Smooth muscle cell (in vitro differentiated cells): ENCODE measurements around the gene CYB5RL. TPM values are rescaled to one million over a fixed set of nuclear protein-coding genes. Genes with fewer than 3 reads are reported as not detected.

Experiments used
- DNase-seq: peaks from one replicate; lab custom pipeline; 2025; ENCODE audit not compliant: unreplicated experiment; lab: John Stamatoyannopoulos, UW
- H2AFZ ChIP-seq: fragments of 200-600 bp; sonication (generic); 2 replicates; pipeline ENCODE4 v1.6.0; 2016; ENCODE audit warnings: antibody characterized with exemption, low read depth, mild to moderate bottlenecking
- H3F3A ChIP-seq: fragments of 200-600 bp; sonication (generic); 2 replicates; pipeline ENCODE4 v1.6.0; 2017; ENCODE audit warnings: antibody characterized with exemption, low read depth
- H3K27ac ChIP-seq: fragments of 200-600 bp; sonication (generic); 2 replicates; pipeline ENCODE4 v1.5.1; 2016; ENCODE audit warnings: low read depth, mild to moderate bottlenecking
- H3K27me3 ChIP-seq: fragments of 200-600 bp; sonication (generic); 2 replicates; pipeline ENCODE4 v1.6.1; 2016; ENCODE audit warnings: low read depth, mild to moderate bottlenecking
- H3K36me3 ChIP-seq: fragments of 200-600 bp; sonication (generic); 2 replicates; pipeline ENCODE4 v1.5.1; 2016; ENCODE audit warnings: low read depth
- H3K4me1 ChIP-seq: fragments of 200-600 bp; sonication (generic); 2 replicates; pipeline ENCODE4 v1.5.1; 2016; ENCODE audit warnings: low read depth
- H3K4me2 ChIP-seq: fragments of 200-600 bp; sonication (generic); 2 replicates; pipeline ENCODE4 v1.6.0; 2016; ENCODE audit warnings: mild to moderate bottlenecking
- H3K4me3 ChIP-seq: fragments of 200-600 bp; sonication (generic); 2 replicates; pipeline ENCODE4 v1.5.1; 2016; ENCODE audit warnings: mild to moderate bottlenecking
- H3K79me2 ChIP-seq: fragments of 200-600 bp; sonication (generic); 2 replicates; pipeline ENCODE4 v1.6.0; 2016; ENCODE audit warnings: low read depth, mild to moderate bottlenecking
- H3K9ac ChIP-seq: fragments of 200-600 bp; sonication (generic); 2 replicates; pipeline ENCODE4 v1.6.0; 2016; ENCODE audit warnings: low read depth
- H3K9me3 ChIP-seq: fragments of 200-600 bp; sonication (generic); replicated peaks from 2 replicates; pipeline ENCODE4 v1.5.1; 2016; ENCODE audit warnings: low read depth
- H4K20me1 ChIP-seq: fragments of 200-600 bp; sonication (generic); 2 replicates; pipeline ENCODE4 v1.6.0; 2016; ENCODE audit warnings: low read depth
- WGBS: methylation state at CpG from one replicate; pipeline ENCODE4 v1.1.7; 2016; ENCODE audit warnings: low lambda C conversion rate; 5-methylcytosine and 5-hydroxymethylcytosine counted together
- polyA plus RNA-seq: library from polyadenylated mRNA; unstranded; fragments of >200 nt; fragmentation: Nextera tagmentation; extraction: Ambion mirVana; gene quantifications from 2 replicates; pipeline ENCODE4 v1.2.1, GENCODE V29; 2016
- total RNA-seq: library from RNA; depleted of rRNA; stranded (reverse); fragments of >200 nt; gene quantifications from 2 replicates; pipeline ENCODE4 v1.2.3, GENCODE V29; 2014
- TF ChIP-seq, protein P1 (sequence below): fragments of 200-600 bp; sonication (generic); IDR thresholded peaks from 2 replicates; pipeline ENCODE4 v1.5.1; 2017; ENCODE audit warnings: borderline replicate concordance, mild to moderate bottlenecking, antibody characterized with exemption; ENCODE audit not compliant: insufficient read depth, poor library complexity, severe bottlenecking

The CYB5RL gene
- total and polyA plus RNA-seq, 2 experiments from 2014 or later, result 1.5 to 3.8 TPM

DNA sequence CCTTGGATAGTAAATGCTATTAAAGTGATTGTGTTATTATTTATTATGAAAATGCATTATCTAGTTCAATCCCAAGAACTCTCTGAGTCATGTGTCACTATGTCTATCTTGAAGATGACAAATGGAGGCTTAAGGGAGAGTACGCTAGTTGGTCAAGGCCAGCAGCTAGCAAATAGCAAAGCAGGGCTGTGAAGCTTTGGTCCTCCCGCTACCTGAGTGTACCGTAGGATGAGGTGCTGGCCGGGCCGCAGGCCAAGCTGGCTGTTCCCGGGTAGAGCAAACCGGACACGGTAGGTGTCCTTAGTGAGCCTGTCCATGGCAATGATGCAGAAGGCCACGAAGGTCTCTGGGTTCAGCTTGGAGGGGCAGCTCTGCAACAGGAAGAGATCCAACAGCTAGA lies 9.3 kb downstream of the CYB5RL start:
- no peak overlapping the region for H3K27ac ChIP-seq
- no peaks in the 10 kb centered on the region for H4K20me1 ChIP-seq
- WGBS, result 99% methylated on average over 9 of the region's 9 CpGs
- H3K79me2 ChIP-seq, result no peaks in the 10 kb centered on the region
- no peaks in the 10 kb centered on the region for H3F3A ChIP-seq
- no peaks in the 10 kb centered on the region for H3K4me1 ChIP-seq
- no peaks in the 10 kb centered on the region for H3K36me3 ChIP-seq
- no peak overlapping the region for H3K4me2 ChIP-seq
- TF ChIP-seq, protein P1, sequence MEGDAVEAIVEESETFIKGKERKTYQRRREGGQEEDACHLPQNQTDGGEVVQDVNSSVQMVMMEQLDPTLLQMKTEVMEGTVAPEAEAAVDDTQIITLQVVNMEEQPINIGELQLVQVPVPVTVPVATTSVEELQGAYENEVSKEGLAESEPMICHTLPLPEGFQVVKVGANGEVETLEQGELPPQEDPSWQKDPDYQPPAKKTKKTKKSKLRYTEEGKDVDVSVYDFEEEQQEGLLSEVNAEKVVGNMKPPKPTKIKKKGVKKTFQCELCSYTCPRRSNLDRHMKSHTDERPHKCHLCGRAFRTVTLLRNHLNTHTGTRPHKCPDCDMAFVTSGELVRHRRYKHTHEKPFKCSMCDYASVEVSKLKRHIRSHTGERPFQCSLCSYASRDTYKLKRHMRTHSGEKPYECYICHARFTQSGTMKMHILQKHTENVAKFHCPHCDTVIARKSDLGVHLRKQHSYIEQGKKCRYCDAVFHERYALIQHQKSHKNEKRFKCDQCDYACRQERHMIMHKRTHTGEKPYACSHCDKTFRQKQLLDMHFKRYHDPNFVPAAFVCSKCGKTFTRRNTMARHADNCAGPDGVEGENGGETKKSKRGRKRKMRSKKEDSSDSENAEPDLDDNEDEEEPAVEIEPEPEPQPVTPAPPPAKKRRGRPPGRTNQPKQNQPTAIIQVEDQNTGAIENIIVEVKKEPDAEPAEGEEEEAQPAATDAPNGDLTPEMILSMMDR, result no peak
- no peaks in the 10 kb centered on the region for H3K9me3 ChIP-seq
- DNase-seq, result no peak
- H3K4me3 ChIP-seq, result no peak overlapping the region
- no peaks in the 10 kb centered on the region for H3K27me3 ChIP-seq
- H2AFZ ChIP-seq, result no peak overlapping the region
- no peak overlapping the region for H3K9ac ChIP-seq

DNA sequence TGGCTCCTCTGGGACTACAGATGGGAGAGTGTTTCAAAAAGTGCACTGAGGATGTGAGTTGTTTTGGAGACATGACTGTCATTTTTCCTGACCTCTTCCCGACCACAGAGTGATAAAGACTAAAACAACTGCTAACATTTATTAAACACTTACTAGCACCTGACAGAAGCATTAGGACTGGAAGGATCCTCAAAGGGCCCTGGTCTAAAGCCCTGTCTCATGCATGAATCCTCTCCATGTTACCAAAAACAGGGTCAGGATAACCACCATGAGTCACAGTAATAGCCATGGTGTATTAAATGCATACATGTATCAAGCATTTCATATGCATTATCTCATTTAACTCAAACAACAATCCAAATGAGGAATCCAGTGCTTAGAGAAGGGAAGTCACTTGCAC lies 11.5 kb downstream of the CYB5RL start:
- H3K9ac ChIP-seq, result no peak overlapping the region
- no peak overlapping the region for H3K4me2 ChIP-seq
- H3K4me1 ChIP-seq, result no peaks in the 10 kb centered on the region
- no peaks in the 10 kb centered on the region for H3K36me3 ChIP-seq
- H3K27ac ChIP-seq, result no peak overlapping the region
- no peak for DNase-seq
- 88% methylated on average over 1 of the region's 1 CpG for WGBS
- TF ChIP-seq, protein P1, result no peak
- no peak overlapping the region for H3K4me3 ChIP-seq
- H4K20me1 ChIP-seq, result no peaks in the 10 kb centered on the region
- H3K27me3 ChIP-seq, result no peaks in the 10 kb centered on the region
- no peak overlapping the region for H2AFZ ChIP-seq
- no peaks in the 10 kb centered on the region for H3F3A ChIP-seq
- H3K9me3 ChIP-seq, result no peaks in the 10 kb centered on the region
- H3K79me2 ChIP-seq, result no peaks in the 10 kb centered on the region

- H3K4me2 ChIP-seq, result no peak overlapping the region
- no peak overlapping the region for H3K4me3 ChIP-seq
- no peaks in the 10 kb centered on the region for H3K36me3 ChIP-seq
- 96% methylated on average over 3 of the region's 3 CpGs for WGBS
- H3K9ac ChIP-seq, result no peak overlapping the region
- H4K20me1 ChIP-seq, result no peaks in the 10 kb centered on the region
- no peaks in the 10 kb centered on the region for H3K79me2 ChIP-seq
- TF ChIP-seq, protein P1, result no peak
- H3K27ac ChIP-seq, result no peak overlapping the region
- H2AFZ ChIP-seq, result no peak overlapping the region
- H3F3A ChIP-seq, result no peaks in the 10 kb centered on the region
- no peaks in the 10 kb centered on the region for H3K4me1 ChIP-seq
- H3K27me3 ChIP-seq, result no peaks in the 10 kb centered on the region
- H3K9me3 ChIP-seq, result no peaks in the 10 kb centered on the region
- DNase-seq, result no peak
These were observed 13.8 kb downstream of the CYB5RL start for GRCh38 chr1:54186056-54186455.

GRCh38 chr1:54180701-54181360 lies 19.0 kb downstream of the CYB5RL start:
- TF ChIP-seq, protein P1, result no peak
- Histone ChIP-seq H3K27ac (no peak overlapping the region), H3K27me3 (no peaks in the 10 kb centered on the region), H2AFZ (no peak overlapping the region), H3K79me2 (no peaks in the 10 kb centered on the region), H3K36me3 (no peaks in the 10 kb centered on the region), H3K4me1 (no peaks in the 10 kb centered on the region), H3K4me3 (no peak overlapping the region), H4K20me1 (no peaks in the 10 kb centered on the region), H3K9me3 (no peaks in the 10 kb centered on the region), H3K4me2 (no peak overlapping the region), H3F3A (no peaks in the 10 kb centered on the region), H3K9ac (no peak overlapping the region)
- 87% methylated on average over 5 of the region's 5 CpGs for WGBS
- no peak for DNase-seq
